ENCODE data around the gene DCST2. TPM values are rescaled to one million over a fixed set of nuclear protein-coding genes. Genes with fewer than 3 reads are reported as not detected.

The DCST2 gene
- total RNA-seq, 2 donors from 2014 or later = not detected

DNA sequence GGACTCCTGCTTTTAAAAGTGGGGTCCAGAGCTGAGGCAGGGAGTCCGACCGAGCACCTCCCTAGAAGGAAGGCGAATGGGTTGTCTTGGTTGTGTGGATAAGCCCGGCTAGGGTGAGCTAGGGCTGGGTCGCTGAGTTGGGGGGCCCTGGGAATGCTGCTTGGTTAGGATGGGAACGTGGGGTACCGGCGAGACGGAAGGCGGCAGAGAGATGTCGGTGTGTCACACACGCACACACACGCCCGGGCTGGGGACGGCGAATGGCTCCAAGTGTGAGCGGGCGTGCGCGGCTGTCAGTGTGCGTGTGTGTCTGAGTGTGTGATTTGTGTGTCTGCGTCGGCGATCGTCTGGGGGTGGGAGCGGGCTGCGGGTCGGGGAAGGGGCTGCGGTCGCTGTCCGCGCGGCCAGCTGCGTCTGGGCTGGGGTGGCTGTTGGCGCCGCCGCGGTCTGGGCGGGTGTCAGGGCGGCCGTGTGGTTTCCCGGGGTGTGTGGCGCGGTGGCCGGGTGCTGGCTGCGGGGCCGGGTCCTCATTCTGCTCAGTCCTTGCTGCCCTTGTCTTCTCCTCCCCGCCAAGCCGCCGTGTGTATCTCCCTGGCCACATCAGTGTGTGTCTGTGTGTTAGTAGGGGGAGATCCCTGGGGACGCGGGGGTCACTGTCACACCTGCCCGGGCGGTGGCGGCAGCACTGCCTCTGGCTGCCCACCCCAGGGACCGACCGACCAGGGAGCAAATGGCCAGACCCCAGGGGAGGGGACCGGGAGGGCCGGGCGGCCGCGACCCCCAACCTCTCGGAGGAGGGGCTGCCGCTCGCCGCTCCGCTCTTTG, 46.1 kb upstream of the DCST2 start:
- no peak for DNase-seq (ENCODE audit: low spot score)
- Histone ChIP-seq H3K27me3 (peaks cover 31 to 48% of the 10 kb centered on the region in 2 donors), H3K27ac (no peak overlapping the region), H3K36me3 (no peaks in the 10 kb centered on the region), H3K4me3 (peak overlapping the region in 1 of 2 donors; percentile 53), H3K4me1 (peaks cover 0 to 52% of the 10 kb centered on the region in 2 donors), H3K9me3 (no peaks in the 10 kb centered on the region)
- TF ChIP-seq, protein P1, sequence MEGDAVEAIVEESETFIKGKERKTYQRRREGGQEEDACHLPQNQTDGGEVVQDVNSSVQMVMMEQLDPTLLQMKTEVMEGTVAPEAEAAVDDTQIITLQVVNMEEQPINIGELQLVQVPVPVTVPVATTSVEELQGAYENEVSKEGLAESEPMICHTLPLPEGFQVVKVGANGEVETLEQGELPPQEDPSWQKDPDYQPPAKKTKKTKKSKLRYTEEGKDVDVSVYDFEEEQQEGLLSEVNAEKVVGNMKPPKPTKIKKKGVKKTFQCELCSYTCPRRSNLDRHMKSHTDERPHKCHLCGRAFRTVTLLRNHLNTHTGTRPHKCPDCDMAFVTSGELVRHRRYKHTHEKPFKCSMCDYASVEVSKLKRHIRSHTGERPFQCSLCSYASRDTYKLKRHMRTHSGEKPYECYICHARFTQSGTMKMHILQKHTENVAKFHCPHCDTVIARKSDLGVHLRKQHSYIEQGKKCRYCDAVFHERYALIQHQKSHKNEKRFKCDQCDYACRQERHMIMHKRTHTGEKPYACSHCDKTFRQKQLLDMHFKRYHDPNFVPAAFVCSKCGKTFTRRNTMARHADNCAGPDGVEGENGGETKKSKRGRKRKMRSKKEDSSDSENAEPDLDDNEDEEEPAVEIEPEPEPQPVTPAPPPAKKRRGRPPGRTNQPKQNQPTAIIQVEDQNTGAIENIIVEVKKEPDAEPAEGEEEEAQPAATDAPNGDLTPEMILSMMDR (IDR thresholded peaks at IDR 0.05) = no peak

DNA sequence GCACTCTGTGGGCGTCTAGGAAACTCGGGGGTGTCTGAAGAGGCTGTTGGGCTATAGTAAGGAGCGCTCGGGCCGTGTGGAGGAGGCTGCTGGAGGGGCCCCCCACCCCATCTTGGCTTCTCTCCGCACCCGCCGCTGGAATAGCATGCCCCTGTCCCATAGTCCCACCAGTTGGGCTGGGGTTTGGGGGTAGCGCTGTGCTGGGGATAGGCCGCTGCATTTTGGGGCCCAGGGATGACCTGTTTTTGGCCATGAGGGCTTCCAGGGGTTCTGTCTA, 45.6 kb upstream of the DCST2 start:
- Histone ChIP-seq H3K36me3 (no peaks in the 10 kb centered on the region), H3K27ac (no peak overlapping the region), H3K9me3 (no peaks in the 10 kb centered on the region), H3K4me1 (peaks cover 0 to 47% of the 10 kb centered on the region in 2 donors), H3K4me3 (peak overlapping the region; percentile 39 to 53), H3K27me3 (peaks cover 31 to 48% of the 10 kb centered on the region in 2 donors)
- TF ChIP-seq, protein P1 (IDR thresholded peaks at IDR 0.05) = no peak
- no peak for DNase-seq (ENCODE audit: low spot score)

DNA sequence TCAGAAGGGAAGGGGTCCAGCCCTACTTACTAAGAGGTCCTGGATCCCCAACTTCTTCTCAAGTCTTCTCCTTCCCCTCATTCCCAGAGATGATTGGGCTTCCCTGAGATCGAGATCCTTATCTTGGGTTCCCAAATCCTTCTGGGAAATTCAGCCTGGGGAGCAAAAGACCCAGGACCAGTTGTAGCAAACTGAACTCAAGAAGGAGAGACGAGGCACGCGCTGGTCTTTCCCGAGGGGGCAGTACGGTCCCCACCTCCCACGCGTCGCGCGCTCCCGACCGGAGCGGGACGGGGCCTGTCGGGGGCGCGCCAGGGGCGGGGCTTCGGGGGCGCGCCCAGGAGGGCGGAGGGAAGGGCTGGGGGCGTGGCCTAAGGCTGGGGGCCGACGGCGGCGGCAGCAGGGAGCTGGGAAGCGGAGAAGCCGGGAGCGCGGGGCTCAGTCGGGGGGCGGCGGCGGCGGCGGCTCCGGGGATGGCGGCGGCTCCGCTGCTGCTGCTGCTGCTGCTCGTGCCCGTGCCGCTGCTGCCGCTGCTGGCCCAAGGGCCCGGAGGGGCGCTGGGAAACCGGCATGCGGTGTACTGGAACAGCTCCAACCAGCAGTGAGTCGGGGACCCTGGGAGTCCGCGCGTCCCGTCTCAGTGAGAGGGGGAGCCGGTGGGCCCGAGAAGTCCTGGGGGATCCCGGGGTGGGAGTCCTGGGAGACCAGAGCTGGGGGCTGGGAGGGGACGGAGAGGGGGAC, 45.1 kb upstream of the DCST2 start, which contains the start of gene EFNA3:
TSS of gene EFNA3 (plus strand) at position 369 of the 741 bp plus-strand sequence. CDS start at position 474, 105 bp downstream.
- no peak for DNase-seq (ENCODE audit: low spot score)
- H3K36me3 ChIP-seq = no peaks in the 10 kb centered on the region
- no peak within 1 kb of the TSS for H3K27ac ChIP-seq
- peaks cover 0 to 45% of the 10 kb centered on the region in 2 donors for H3K4me1 ChIP-seq
- H3K27me3 ChIP-seq = peaks cover 31 to 45% of the 10 kb centered on the region in 2 donors
- peak within 1 kb of the TSS; percentile 39 to 53 for H3K4me3 ChIP-seq
- TF ChIP-seq, protein P1 (IDR thresholded peaks at IDR 0.05) = no peak
- H3K9me3 ChIP-seq = no peaks in the 10 kb centered on the region

DNA sequence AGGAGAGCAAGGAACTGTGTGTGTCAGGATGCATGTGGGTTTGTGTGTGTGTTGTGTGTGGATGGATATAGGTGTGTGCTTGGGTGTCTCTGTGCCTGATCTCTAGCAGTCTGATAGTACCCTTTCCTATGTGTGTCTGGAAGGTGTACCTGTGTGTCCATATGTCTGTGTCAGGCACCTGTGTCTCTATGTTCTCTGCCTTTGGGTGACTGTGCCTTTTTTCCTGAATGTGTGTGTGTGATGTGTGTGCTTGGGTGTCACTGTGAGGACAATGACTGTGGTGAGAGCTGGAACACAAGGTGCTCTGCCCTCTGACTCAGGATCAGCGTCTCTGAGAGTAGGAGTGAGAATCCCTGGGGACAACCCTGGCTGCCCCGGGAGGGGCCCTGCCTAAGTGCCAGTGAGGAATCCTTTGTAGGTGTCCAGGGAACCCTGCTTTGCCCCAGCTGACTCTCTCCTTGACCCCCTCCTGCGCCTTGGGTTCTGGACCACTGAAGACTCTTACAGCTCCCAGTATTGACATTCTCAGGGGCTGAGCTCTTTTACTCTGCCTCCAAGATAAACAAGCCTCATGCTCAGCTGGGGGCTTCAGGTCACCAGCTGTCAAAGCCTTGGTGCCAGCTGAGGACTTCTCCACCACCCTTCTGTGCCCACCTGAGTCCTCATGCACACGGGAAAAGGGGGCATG, 44.3 kb upstream of the DCST2 start:
- peaks cover 0 to 43% of the 10 kb centered on the region in 2 donors for H3K4me1 ChIP-seq
- no peak overlapping the region for H3K27ac ChIP-seq
- TF ChIP-seq, protein P1 (IDR thresholded peaks at IDR 0.05) = no peak
- no peaks in the 10 kb centered on the region for H3K36me3 ChIP-seq
- H3K27me3 ChIP-seq = peaks cover 29 to 37% of the 10 kb centered on the region in 2 donors
- no peak for DNase-seq (ENCODE audit: low spot score)
- no peaks in the 10 kb centered on the region for H3K9me3 ChIP-seq
- H3K4me3 ChIP-seq = peak overlapping the region in 1 of 2 donors; percentile 53

DNA sequence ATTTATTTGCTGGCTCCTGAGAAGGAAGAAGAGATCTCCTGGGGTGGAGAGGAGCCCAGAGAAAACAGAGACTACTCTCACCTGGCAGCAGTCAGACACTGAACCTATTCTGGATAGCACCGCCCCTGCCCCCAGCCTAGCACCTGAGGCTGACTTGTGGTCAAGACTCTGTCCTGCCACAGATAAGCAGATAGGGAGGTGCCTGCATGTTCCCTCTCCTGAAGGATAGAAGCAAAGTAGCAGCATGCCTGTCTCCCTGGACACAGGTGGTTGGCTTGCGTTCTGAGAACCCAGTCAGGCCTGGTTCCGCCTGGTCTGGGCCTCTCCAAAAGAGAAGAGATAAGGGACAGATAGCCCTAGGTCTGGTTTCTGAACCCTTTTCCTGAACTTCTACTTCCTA, 43.8 kb upstream of the DCST2 start:
- no peak overlapping the region for H3K27ac ChIP-seq
- peaks cover 0 to 38% of the 10 kb centered on the region in 2 donors for H3K4me1 ChIP-seq
- peaks cover 23 to 32% of the 10 kb centered on the region in 2 donors for H3K27me3 ChIP-seq
- no peak for DNase-seq (ENCODE audit: low spot score)
- TF ChIP-seq, protein P1 (IDR thresholded peaks at IDR 0.05) = no peak
- H3K36me3 ChIP-seq = no peaks in the 10 kb centered on the region
- H3K4me3 ChIP-seq = no peak overlapping the region
- no peaks in the 10 kb centered on the region for H3K9me3 ChIP-seq

Data from right atrium auricular region (tissue), 2 donors.